ENCODE data around the gene REV3L.

DNA sequence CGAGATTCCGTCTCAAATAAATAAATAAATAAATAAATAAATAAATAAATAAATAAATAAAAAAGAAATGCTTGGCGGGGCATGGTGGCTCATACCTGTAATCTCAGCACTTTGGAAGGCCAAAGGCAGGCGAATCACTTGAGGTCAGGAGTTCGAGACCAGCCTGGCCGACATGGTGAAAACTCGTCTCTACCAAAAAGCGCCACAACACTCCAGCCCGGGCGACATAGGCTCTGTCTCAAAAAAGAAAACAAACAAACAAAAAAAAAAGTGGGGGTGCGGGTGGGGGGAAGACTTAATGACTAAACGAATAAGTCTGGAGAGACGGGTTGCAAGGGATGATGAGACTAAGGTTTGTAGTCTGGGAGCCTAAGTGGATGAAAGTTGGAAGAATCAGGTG is 225.0 kb downstream of the REV3L start:
- TF ChIP-seq POLR2A (IDR thresholded peaks at IDR 0.05; ENCODE audit: low read depth, low read length) = no peak
- TF ChIP-seq POLR2AphosphoS5 (IDR thresholded peaks at IDR 0.05; ENCODE audit: low read depth, low read length) = no peak
- TF ChIP-seq TAF1 (IDR thresholded peaks at IDR 0.05; ENCODE audit: low read depth, low read length) = no peak
- TF ChIP-seq SPI1 (IDR thresholded peaks at IDR 0.05; ENCODE audit: low read depth, low read length) = no peak
- no peak for TF ChIP-seq PAX5 (IDR thresholded peaks at IDR 0.05; ENCODE audit: insufficient read depth, low read length, severe bottlenecking)
- TF ChIP-seq POU2F2 (IDR thresholded peaks at IDR 0.05; ENCODE audit: low read depth, low read length) = no peak
